Left colon (tissue), 2 donors: ENCODE measurements around the gene GAS2. TPM values are rescaled to one million over a fixed set of nuclear protein-coding genes. Genes with fewer than 3 reads are reported as not detected.
A peak's percentile ranks its signal among the peaks of the same experiment; 100 is the strongest.

Source experiments
- ATAC-seq: fragments of 200-7000 bp; cut with Tn5 transposase; one replicate; pipeline ENCODE4 v1.9.1; 2020; ENCODE audit warnings: mild to moderate bottlenecking, moderate library complexity
- DNase-seq, 2 donors: peaks; one replicate each; pipeline ENCODE4 v3.0.0-alpha.2; 2020
- intact Hi-C, 2 donors: fragments of 100-400 bp; cut with DNase I in 1 of 2; cut with micrococcal nuclease in 1 of 2; formaldehyde crosslinking; loops; one replicate each; pipeline versions ENCODE4 v1.11.2 to v1.14.0; 2022; cut with DNase I, micrococcal nuclease
- total RNA-seq, 2 donors: library from RNA; stranded (reverse); fragmentation: NEBNext Ultra II Directional; extraction: Animal tissue kit (Norgen Biotek cat#: 25700); gene quantifications; one replicate each; pipeline ENCODE4 v1.2.1, GENCODE V29; 2021
- donor health status: DM: no; HTN: no; CAD: no.
- donor health status: DM: yes; HTN: yes; CAD: no.

The GAS2 gene
- total RNA-seq, 2 donors from 2014 or later: 1.6 to 2.5 TPM

- intact Hi-C loops: no loop called here
- ATAC-seq: no peak
- no peak for DNase-seq
These were observed 162.0 kb downstream of the GAS2 start for GRCh38 chr11:22828373-22828772.

- DNase-seq (peak; percentile 96 to 99), ATAC-seq (peak; percentile 95)
- intact Hi-C loops: no loop called here
These were observed 163.0 kb downstream of the GAS2 start, which contains the start of gene SVIP for GRCh38 chr11:22829231-22830081. SVIP (minus strand) TSS chr11:22829801; CDS start chr11:22829748, 53 bp downstream.

- no peak for ATAC-seq
- intact Hi-C loops: no loop called here
- DNase-seq: no peak
These were observed 163.6 kb downstream of the GAS2 start for GRCh38 chr11:22830082-22830414.

GRCh38 chr11:22832315-22833015 lies 166.1 kb downstream of the GAS2 start:
- no peak for DNase-seq
- no peak for ATAC-seq
- intact Hi-C loops: no loop called here

- no peak for ATAC-seq
- intact Hi-C loops: no loop called here
- DNase-seq: no peak
These were observed 180.3 kb downstream of the GAS2 start for GRCh38 chr11:22846726-22847125.

GRCh38 chr11:22851477-22851876 lies 185.1 kb downstream of the GAS2 start:
- intact Hi-C loops: no loop called here
- no peak for ATAC-seq

GRCh38 chr11:22859756-22860155 lies 193.3 kb downstream of the GAS2 start:
- no peak for DNase-seq
- ATAC-seq: no peak
- intact Hi-C loops: no loop called here

More at GRCh38 chr11:22851477-22851876, 185.1 kb downstream of the GAS2 start:
- DNase-seq: no peak

- ATAC-seq (no peak), DNase-seq (no peak)
- intact Hi-C loops: no loop called here
These were observed 193.8 kb downstream of the GAS2 start, which contains the start of gene CCDC179 for GRCh38 chr11:22860241-22860640. CCDC179 (minus strand) TSS chr11:22860474; CDS start chr11:22860421, 53 bp downstream.

Other genes starting within 250 kb of the GAS2 start
- gene FANCF, start 40.8 kb upstream of the GAS2 start, total RNA-seq: 10 to 100 TPM; 13.3 to 17.5 TPM
- gene SVIP, start 163.2 kb downstream of the GAS2 start, total RNA-seq: 10 to 100 TPM; 21.7 to 30.2 TPM
- not detected for gene CCDC179, start 193.9 kb downstream of the GAS2 start, total RNA-seq